Stimulated activated CD4-positive, alpha-beta T cell treated with anti-CD3 and anti-CD28 coated beads, TNF-alpha, amount 100 ng/mL, for 4 hours (primary cell): ENCODE measurements around the gene EML4.

Experiments
- DNase-seq, 3 experiments: peaks; one replicate each; pipeline ENCODE4 v3.0.0-alpha.2; 2020; ENCODE audit warnings: low read depth in 3 of 3

EML4 gene

DNA sequence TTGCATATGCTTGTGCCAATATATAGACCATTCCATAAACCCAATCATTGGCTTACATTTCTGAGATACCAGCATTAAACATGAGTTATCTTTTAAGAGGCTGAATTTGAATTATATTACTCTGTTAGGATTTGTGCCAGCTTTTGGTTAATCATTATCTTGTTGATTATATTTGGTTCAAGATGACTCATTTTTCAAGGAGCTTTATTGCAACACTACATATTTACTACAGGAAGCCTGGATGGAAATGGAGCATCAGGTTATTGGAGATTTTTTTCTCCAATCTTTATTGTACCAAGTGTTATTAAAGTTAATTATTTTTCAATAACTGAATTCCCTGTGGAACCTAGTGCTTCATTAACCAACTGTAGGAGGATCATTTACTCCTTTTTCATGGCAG, 26.4 kb downstream of the EML4 start:
- no peak for DNase-seq

DNA sequence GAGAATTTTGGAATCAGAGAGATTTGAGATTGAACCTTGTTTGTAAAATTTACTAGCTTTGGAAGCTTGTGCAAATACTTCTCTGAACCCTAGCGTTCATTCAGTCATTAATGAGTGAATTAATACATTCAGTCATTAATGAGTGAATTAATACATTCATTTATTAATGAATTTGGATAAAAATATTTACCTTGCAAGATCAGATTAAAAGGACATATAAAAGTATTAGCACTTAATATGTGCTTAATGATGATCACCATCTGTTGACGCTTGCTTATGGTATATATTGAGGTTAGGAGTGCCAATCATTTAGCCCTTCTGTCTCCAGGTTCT, 26.9 kb downstream of the EML4 start:
- DNase-seq: no peak

DNA sequence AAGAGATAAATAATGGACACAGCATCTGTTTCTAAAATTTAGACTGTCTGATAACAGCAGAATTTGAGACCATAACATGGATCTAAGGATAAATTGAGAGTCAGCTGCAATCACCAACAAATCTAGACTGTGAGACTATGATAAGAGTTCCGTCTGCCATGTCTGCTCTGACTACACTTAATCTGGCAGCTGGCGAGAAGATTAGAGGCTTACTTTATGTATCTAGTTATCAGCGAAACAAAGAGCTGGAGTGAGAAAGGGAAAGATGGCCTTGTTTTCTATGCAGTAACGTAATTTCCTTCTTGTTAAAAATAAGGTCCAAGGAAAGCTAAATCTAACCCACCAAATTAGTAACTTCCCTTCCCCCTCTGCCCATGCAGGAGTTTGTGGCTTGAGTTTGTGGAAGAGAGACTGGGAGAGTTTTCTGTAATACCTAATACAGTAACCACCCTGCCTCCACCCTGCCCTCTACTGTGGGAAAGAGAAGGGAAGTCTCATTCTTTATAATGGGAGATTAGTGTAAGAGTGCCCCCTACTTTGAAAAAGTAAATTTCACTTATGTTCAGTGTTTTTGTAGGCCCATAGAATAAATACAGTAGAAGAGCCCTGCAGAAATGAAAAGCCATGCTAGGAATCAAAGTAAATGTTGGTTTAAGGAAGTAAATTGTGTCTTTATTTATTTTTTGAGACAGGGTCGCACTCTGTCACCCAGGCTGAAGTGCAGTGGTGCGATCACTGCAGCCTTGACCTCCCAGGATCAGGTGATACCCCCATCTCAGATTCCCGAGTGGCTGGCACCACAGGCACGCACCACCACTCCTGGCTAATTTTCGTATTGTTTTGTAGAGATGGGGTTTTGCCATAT, 27.5 kb downstream of the EML4 start:
- peak in 1 of 3 experiments; percentile 29 for DNase-seq

DNA sequence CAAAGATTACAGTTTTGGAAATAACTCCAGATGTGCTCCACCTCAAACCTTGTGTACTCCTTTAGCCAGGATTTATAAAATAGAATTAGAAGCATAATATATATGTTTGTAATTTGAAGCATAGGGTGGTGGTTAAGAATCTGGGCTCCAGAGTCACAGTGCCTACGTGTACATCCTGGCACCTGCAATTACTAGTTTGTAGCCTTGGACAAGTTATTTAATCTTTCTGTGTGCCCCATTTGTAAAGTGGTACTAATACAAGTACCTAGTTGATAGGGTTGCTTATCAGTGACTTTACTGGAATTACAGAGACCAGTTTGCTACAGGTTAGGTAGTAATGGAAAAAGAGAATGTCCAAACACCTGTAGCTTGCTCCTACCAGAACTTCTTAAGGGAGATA, 28.6 kb downstream of the EML4 start:
- DNase-seq: no peak

DNA sequence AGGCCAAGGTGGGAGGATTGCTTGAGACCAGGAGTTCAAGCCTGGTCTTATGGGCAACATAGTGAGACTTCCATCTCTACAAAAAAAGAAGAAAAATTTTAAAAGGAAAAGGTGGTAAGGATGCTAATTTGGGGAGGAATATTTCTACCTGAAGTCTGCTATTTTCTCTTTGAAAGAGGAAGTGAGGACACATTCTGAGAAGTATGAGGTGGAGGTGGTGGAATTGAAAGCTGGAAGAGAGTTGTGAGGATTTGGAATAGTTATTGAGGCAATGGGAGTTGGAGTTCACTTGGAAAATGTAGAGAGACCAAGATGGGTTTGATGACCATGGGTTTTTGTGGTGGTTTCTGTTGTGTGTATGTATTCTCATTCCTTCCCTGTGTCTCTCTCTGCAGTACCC, 29.3 kb downstream of the EML4 start:
- no peak for DNase-seq

DNA sequence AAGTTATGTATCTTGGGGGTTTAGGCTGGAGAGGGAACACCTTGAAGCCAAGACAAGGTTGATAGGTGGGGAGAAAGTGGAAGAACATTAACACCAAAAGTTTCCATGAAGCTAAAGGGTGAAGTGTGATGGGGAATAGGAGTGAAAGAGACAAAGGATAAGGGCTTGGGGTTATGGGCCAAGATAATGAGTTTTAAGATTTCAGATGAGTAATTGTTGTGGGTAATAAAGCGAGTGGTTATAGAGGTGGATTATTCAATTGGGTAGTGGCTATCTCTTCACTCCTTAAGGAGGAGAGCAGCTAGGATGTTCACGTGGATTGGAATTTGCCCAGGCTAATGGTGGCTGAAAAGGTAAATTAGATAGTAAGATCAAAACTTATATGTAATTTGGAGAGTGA, 29.8 kb downstream of the EML4 start:
- no peak for DNase-seq

DNA sequence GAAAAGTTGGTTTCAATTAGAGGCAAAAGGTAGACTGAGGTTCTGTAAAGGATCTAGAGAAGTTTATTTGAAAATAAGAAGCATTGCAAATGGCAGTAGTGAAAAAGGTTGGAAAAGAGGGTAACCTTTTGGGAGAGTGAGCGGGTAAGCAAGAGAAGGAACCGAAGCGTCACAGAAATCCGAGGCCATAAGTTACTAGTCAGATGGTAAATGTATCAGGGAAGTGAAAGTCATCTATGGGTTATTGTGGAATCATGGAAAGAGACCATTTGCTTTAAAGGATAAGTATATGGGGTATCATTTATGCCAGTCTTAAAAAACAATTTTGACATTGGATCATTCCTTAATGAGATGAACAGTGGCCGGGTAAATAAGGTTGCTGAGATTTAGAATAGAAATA, 30.5 kb downstream of the EML4 start:
- no peak for DNase-seq

DNA sequence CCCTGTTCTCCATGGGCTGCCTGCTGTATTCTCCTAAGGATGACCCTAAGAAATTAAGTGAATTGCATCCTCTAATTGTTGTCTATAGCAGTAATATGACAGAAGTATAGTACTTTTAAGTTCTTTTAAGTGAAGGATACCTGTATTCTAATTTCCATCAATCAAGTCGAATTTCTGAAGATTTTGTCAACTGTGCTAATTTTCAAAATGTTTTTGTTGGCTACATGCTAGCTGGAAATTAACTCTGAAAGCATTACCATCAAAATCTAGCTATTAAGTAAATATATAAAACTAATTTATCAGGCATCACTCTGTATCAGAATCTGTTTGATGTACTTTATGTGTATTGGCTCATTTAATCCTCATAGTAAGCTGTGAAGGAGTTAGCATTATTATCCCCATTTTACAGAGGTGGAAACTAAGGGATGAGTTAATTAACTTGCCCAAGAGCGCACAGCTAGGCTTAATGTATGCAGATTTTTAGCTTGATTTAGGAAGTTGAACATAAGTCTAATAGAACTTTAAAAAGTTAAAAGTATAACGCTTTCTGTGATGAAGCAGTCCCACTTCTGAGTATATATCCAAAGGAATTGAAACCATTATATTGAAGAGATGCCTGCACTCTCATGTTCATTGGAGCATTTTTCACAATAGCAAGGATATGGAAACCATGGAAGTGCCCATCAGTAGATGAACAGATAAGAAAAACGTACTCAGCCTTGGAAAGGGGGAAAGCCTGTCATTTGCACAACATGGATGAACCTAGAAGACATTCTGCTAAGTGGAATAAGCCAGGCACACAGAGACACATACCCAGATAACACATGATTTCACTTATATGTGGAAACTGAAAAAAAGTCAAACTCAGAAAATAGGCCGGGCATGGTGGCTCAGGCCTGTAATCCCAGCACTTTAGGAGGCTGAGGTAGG, 32.0 kb downstream of the EML4 start:
- DNase-seq: no peak

DNA sequence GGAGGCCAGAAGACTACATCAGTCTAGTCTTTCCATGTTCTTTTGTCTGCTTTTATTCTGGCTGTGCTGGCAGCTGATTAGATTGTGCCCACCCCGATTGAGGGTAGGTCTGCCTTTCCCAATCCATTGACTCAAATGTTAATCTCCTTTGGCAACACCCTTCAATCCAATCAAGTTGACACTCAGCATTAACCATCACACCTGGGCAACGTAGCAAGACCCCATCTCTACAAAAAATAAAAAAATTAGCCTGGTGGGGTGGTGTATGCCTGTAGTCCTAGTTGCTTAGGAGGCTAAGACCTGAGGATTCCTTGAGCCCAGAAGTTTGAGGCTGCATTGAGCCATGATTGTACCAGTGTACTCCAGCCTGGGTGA, 33.5 kb downstream of the EML4 start:
- DNase-seq: no peak

DNA sequence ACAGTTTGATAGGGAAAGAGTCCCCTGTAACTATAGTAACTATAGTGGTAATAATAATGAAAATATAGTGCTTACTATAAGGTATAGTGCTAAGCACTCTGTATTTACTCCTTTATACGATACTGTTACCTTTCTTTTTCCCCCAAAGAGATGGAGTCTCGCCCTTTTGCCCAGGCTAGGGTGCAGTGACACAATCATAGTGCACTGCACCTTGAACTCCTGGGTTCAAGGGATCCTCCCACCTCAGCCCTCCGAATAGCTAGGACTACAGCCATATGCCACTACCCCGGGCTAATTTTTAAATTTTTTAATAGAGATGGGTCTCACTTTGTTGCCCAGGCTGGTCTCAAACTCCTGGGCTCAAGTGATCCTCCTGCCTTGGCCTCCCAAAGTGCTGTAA, 34.6 kb downstream of the EML4 start:
- DNase-seq: no peak

DNA sequence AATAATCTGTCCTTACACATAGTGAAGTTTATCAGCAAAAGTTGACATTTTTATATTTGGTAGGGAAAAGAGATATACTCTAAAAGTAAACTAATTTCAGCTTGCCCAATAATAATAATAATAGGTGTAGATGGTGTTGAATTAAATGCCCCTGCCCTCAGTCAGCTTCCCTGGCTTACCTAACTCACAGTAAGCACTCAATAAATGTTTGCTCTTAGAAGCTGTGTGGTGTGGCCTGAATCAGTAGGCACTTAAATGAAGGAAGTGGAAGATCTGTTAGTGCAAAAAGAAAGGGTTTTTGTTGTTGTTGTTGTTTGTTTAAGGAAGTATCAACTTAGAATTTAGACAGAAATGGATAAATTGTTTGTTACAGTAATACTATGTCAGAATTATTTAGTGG, 36.2 kb downstream of the EML4 start:
- no peak for DNase-seq

DNA sequence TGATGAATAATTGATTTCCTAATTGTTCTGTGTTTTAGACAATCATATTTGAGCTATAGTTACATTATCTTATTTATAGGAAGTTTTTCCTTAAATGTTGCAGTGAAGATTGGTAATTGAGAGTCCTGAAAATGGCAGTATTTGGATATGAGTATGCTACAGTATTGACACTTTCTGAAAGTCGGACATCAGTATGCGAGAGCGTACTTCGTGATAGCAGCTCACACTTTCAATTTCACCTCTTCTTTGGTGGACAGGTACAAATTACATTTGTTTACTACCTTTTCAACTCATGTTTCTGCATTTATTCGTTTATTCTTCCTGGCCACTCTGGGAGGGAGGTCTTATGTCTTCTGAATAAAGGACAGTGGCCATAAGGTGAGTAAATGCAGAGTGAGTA, 38.7 kb downstream of the EML4 start:
- DNase-seq: no peak

DNA sequence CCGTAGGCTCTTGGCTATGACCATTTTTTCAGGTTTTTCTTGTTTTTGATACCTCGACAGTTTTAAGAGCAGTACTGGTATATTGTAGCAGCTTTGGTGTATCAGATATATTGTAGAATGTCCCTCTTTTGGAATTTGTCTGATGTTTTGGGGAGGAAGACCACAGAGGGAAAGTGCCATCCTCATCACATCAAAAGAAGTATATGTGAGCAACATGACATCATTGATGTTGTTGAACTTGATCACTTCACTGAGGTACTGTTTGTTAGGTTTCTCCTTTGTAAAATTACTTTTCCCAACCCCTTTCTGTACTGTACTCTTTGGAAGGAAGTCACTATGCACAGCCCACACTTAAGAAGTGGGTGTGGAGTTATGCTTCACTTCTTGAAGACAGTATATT, 41.0 kb downstream of the EML4 start:
- no peak for DNase-seq

DNA sequence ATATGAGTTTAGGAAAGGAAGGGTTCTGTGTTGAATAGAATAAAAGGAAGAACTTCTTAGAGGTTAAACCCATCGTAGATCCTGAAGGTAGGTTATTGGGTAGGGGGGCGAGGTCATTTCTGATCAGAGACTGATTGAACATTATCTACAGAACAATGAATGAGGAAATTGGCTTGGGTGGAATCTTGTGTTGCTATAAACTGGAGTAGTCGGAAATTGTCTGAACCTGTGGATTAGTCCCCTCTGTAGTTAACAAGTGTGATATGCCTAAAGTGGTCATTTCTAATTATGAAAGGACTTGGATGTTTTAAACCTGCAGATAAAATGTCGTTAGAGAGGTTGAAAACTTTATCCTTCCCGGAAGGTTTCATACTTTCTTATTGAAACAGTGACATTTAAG, 42.1 kb downstream of the EML4 start:
- no peak for DNase-seq

DNA sequence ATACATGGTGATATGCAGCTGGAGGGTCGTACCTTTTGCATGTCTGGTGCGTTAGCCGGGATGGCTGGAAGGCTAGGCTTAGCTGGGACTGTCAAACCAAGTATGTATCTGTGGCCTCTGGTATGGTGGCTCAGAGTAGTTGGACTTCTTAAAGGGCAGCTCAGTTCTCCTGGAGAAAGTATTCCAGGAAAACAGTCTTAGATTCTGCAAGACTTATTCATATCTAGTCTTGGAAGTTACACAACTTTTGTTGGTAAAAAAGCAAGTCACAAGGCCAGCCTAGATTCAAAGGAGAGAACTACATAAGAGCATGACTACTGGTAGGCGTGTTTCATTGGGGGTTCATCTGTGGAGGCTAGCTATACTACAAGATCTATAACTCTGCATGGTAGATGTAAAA, 45.5 kb downstream of the EML4 start:
- DNase-seq: no peak

DNA sequence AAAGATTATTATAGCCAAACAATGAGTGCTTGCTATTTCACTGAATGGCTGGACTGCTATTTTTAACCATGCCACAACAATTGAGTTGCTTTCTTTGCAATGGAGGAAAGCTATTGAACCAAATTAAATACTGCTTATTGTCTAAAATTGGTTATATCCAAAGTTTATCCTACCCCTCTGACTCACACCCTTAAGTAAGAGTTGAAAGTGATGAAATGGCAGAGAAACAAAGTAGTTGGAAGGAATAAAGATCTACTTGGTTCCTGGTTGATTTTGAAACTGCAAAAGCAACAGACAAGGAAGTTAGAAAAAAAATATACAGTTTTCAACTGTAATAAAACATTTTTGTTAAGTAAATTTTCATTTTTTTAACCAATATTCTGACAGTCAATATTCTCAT, 47.5 kb downstream of the EML4 start:
- no peak for DNase-seq

DNA sequence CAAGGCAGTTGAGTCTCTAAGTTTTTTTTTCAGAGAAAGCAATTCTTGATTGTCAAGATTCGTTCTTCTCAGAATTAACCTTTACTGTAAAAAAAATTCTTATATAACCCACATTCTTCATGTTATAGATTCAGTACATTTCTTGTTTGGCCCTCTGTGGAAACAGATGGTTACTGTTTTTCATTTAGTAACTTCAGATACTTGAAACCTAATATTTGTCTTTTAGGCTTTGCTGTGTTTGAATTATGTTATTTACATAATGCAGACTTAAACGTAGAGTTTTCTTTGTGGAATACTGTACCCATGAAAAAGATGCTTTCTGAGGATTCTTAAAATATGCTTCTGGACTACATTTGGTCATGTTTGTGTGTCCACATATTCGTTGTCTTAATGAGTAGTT, 48.2 kb downstream of the EML4 start:
- DNase-seq: no peak

DNA sequence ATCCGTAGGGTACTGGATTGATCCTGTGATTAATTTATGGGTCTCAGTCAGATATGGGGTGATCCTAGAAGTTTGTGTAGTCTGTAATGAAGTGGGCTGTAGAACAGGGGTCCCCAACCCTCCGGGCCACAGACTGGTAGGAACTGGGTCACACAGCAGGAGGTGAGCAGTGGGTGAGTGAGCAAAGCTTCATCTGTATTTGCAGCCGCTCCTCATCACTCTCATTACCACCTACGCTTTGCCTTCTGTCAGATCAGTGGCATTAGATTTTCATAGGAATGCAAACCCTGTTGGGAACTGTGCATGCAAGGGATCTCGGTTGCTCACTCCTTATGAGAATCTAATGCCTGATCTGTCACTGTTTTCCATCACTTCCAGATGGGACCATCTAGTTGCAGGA, 48.8 kb downstream of the EML4 start:
- DNase-seq: no peak

DNA sequence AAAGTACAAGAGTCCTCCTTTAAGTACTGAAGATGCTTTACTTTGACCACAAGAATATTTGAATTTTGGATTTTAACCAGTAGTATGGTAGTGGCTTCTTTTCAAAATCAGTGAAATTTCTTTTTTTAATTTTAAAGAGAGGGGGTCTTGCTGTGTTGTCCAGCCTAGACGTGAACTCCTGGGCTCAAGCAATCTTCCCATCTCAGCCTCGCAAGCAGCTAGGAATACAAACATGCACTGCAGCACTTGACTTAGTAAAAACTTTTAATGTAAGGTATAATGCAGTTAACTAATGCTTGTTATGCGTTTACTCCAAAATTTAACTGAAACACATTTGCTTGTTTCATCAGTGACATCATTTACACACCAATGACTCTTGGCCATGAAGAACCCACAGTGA, 49.6 kb downstream of the EML4 start:
- no peak for DNase-seq

DNA sequence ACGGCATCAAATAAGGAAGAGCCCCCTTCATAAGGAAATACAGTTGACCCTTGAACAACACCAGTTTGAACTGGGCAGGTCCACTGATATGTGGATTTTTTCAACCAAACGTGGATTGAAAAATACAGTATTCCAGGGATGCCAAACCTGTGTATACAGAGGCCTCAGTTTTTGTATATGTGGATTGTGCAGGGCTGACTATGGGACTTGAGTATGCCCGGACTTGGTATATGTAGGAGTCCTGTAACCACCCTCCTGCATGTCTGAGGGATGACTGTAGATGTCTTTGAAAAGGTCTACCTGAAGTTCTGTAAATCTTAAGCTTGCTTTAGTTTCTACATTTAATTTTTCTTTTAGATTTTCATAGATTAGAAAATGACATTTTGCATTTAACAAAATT, 50.0 kb downstream of the EML4 start:
- no peak for DNase-seq

DNA sequence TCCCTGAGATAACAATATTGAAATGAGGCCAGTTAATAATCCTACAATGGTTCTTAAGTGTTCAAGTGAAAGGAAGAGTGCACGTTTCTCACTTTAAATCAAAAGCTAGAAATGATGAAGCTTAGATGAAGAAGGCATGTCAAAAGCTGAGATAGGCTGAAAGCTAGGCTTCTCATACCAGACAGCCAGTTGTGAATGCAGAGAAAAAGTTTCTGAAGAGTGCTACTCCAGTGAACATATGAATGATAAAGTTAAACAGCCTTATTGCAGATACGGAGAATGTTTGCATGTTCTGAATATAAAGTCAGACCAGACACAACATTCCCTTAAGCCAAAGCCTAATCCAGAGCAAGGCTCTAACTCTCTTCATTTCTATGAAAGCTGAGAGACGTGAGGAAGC, 51.4 kb downstream of the EML4 start:
- no peak for DNase-seq

DNA sequence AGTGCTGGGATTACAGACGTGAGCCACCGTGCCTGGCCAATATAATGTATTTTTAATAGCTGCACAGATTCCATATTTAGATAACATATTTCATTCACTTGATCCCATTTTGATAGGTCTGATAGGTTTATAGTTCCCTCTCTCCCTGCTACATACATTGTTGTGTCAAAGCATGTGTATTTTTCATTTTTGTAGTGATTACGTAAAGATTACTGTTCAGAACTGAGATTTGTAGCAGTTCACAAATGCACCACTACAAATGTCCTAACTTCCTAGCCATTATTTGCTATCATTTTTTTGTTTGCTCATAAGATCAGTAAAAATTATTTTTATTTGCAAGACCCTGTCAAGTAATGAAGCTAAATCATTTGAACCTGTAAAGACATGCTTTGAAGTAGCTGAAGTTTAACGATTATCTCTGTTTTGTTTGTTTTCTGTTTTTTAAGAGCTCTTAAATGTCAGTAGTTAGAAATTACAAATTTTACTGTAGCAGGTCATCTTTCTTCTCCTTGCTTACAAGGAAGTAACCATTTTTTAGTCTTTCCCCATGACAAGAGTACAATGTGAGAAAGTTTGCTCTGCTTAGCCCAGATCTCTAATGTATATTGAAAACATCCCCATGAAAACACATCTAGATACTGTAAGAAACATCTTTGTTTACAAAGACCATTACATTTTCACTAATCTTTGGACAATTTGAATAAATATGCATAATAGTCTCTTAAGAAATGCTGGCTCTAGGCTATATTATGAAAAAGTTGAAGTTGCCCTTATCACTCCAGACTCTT, 54.1 kb downstream of the EML4 start:
- DNase-seq: no peak
